ENCODE measurements around the gene TRAP1. TPM values are rescaled to one million over a fixed set of nuclear protein-coding genes. Genes with fewer than 3 reads are reported as not detected.

TRAP1 gene
- total and polyA plus RNA-seq, 8 donors, result 58.0 to 254 (median 84.0) TPM

DNA sequence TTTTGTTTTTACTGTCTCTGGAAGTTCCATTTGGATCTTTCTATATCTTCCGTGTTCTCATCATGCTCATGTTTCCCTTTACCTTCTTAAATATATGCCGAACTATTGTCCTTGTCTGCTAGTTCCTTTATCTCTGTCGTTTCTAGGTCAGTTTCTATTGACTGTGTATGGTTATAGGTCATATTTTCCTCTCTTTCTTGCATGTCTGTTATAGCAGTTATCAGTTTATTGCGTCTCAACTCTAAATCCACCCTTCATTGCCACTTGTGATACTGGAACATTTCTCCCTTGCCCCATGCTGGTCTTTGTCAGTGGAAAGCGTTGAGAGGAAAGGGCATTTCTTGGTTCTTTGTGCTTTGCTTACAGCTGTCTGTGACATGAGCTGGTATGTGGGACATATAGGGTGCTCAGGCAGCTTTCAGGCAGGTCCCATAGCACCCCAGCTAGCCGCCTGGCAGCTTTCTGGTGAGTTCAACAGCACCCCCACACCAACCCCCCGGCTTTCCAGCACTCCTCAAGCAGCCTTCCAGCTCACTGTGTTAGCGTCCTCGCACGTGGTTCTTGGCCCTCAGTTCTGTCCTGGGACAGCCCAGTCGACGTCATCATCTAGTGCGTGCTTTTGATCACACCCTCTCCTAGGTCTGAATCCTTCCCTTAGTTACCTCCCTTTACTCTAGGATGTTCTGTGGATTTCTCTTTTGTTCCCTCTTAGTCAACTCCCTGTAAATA, 78.2 kb downstream of the TRAP1 start:
- Histone ChIP-seq H3K4me3 (no peak overlapping the region), H3K4me1 (no peaks in the 10 kb centered on the region), H3K27ac (no peak overlapping the region), H3K36me3 (no peaks in the 10 kb centered on the region), H3K27me3 (no peaks in the 10 kb centered on the region), H3K9me3 (no peaks in the 10 kb centered on the region)
- DNase-seq (no peak), ATAC-seq (no peak), FAIRE-seq (no peak)
- 80 to 82% methylated on average over 13 of the region's 13 CpGs for WGBS, 2 donors
- TF ChIP-seq, protein P1, sequence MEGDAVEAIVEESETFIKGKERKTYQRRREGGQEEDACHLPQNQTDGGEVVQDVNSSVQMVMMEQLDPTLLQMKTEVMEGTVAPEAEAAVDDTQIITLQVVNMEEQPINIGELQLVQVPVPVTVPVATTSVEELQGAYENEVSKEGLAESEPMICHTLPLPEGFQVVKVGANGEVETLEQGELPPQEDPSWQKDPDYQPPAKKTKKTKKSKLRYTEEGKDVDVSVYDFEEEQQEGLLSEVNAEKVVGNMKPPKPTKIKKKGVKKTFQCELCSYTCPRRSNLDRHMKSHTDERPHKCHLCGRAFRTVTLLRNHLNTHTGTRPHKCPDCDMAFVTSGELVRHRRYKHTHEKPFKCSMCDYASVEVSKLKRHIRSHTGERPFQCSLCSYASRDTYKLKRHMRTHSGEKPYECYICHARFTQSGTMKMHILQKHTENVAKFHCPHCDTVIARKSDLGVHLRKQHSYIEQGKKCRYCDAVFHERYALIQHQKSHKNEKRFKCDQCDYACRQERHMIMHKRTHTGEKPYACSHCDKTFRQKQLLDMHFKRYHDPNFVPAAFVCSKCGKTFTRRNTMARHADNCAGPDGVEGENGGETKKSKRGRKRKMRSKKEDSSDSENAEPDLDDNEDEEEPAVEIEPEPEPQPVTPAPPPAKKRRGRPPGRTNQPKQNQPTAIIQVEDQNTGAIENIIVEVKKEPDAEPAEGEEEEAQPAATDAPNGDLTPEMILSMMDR (IDR thresholded peaks at IDR 0.05), result no peak
- intact Hi-C loops (cut with DNase I), result no loop called here

DNA sequence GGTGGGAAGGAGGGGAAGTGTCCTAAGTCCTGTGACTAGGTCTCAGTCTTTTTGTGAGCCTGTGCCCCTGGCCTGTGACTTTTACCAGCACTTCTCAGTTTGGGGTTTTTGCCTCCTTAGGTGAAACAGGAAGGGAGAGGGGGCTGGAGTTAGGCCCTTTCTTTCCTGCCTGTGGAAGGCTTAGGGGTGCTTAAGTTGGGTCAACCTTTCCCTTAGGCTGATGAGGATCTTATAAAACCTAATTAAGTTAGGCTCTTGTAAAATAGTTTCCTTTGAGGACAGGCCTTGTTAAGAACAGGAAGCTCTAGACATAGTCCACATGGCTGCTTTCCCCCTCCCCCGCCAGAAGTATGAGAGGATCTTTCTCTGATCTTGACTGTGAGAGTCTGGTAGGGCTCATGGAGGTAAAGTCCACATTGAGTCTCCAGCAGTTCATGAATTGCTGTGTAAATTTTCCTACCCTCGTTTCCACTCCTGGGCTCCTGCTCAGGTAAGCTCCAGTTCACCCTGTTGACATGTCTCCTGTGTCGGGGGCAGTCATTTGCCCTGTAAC, 79.9 kb downstream of the TRAP1 start:
- H3K27me3 ChIP-seq, result no peaks in the 10 kb centered on the region
- intact Hi-C loops (cut with DNase I), result no loop called here
- peak in 1 of 4 donors; percentile 51 for ATAC-seq
- no peaks in the 10 kb centered on the region for H3K9me3 ChIP-seq
- TF ChIP-seq, protein P1 (IDR thresholded peaks at IDR 0.05), result no peak
- H3K36me3 ChIP-seq, result no peaks in the 10 kb centered on the region
- no peaks in the 10 kb centered on the region for H3K4me1 ChIP-seq
- H3K27ac ChIP-seq, result no peak overlapping the region
- 70 to 78% methylated on average over 3 of the region's 3 CpGs for WGBS, 2 donors
- DNase-seq, result no peak
- FAIRE-seq, result no peak
- H3K4me3 ChIP-seq, result no peak overlapping the region

DNA sequence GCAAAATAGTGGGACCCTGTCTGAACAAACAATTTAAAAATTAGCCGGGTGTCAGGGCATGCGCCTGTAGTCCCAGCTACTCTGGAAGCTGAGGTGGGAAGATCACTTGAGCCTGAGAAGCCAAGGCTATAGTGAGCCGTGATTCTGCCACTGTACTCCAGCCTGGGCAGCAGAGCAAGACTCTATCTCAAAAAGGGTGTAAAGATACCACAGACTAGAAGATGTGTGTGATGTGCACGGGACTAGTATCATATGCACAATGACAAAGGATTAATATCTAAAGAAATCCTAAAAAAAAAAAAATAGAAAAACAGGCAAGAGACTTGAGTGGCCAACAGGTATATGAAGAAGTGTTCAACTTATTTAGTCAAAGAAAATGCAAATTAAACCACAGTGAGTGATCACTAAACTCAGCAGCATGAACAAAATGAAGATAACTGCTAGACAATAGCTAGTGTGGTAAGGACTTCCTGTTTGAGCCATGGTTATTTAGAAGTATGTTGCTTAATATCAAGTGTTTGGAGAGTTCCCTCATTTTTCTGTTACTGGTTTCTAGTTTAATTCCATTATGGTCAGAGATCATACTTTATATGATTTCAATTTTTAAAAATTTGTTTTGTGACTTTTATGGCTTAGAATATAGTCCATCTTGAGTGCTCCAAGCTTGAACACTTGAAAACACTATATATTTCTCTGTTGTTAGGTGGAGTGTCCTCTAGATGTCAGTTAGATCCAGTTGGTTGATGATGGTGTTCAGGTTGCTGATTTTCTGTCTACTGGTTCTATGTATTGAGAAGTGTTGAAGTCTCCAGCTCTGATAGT, 91.2 kb downstream of the TRAP1 start:
- intact Hi-C loops (cut with DNase I), result no loop called here
- TF ChIP-seq, protein P1 (IDR thresholded peaks at IDR 0.05), result no peak
- Histone ChIP-seq H3K36me3 (no peaks in the 10 kb centered on the region), H3K27me3 (no peaks in the 10 kb centered on the region), H3K4me3 (no peak overlapping the region), H3K9me3 (no peaks in the 10 kb centered on the region), H3K27ac (no peak overlapping the region), H3K4me1 (no peaks in the 10 kb centered on the region)
- FAIRE-seq (no peak), DNase-seq (no peak), ATAC-seq (peak in 1 of 4 donors; percentile 43)
- 86 to 92% methylated on average over 4 of the region's 4 CpGs for WGBS, 2 donors

DNA sequence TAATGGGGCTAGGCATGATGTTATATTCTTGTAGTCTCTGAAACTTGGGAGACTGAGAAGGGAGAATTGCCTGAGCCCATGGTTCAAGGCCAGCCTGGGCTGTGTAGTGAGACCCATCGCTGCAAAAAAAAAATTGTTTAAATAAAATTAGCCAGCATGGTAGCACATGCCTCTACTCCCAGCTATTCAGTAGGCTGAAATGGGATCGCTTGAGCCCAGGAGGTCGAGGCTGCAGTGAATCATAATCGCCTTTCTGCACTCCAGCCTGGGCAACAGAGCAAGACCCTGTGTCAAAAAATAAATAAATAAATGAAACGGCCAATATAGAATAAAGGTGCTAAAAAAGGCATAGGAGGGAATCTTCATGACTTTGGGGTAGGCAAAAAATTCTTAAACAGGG, 92.0 kb downstream of the TRAP1 start:
- TF ChIP-seq, protein P1 (IDR thresholded peaks at IDR 0.05), result no peak
- Histone ChIP-seq H3K4me1 (peaks cover 0 to 1% (median 0%) of the 10 kb centered on the region in 3 donors), H3K27ac (no peak overlapping the region), H3K36me3 (no peaks in the 10 kb centered on the region), H3K9me3 (no peaks in the 10 kb centered on the region), H3K4me3 (no peak overlapping the region), H3K27me3 (no peaks in the 10 kb centered on the region)
- DNase-seq (no peak), FAIRE-seq (no peak), ATAC-seq (no peak)
- WGBS, 2 donors, result 88% methylated on average over 5 of the region's 5 CpGs
- intact Hi-C loops (cut with DNase I), result no loop called here
